ENCODE data around the gene DEPDC1B. TPM values are rescaled to one million over a fixed set of nuclear protein-coding genes. Genes with fewer than 3 reads are reported as not detected.
"Not testable (repeated sequence)": the region's sequence is repeated elsewhere in the genome, so short reads cannot be mapped to it uniquely, and the experiment has no call there.

DEPDC1B gene
- total RNA-seq: 1 to 10 TPM in 2 of 4 donors, under 1 TPM in 2; 0.31 to 3.8 (median 1.5) TPM

- no peak for TF ChIP-seq CTCF (IDR thresholded peaks at IDR 0.05)
- peak; percentile 61 for DNase-seq (ENCODE audit: low spot score)
- ATAC-seq (ENCODE audit: low FRiP score): peak; percentile 98
These were observed at the start of gene DEPDC1B for GRCh38 chr5:60699609-60700415. TSS of gene DEPDC1B (minus strand) at chr5:60700166. CDS start at chr5:60700093, 73 bp downstream.

- DNase-seq (ENCODE audit: low spot score): no peak
- no peak for TF ChIP-seq CTCF (IDR thresholded peaks at IDR 0.05)
- no peak for ATAC-seq (ENCODE audit: low FRiP score)
These were observed 44.7 kb upstream of the DEPDC1B start for GRCh38 chr5:60744682-60745081.

- DNase-seq (ENCODE audit: low spot score) (no peak), ATAC-seq (ENCODE audit: low FRiP score) (no peak)
- no peak for TF ChIP-seq CTCF (IDR thresholded peaks at IDR 0.05)
These were observed 43.7 kb upstream of the DEPDC1B start for GRCh38 chr5:60743511-60744314.

- ATAC-seq (ENCODE audit: low FRiP score) (no peak), DNase-seq (ENCODE audit: low spot score) (no peak)
- TF ChIP-seq CTCF (IDR thresholded peaks at IDR 0.05): no peak
These were observed 40.4 kb upstream of the DEPDC1B start for GRCh38 chr5:60740322-60740721.

- ATAC-seq (ENCODE audit: low FRiP score): no peak
These were observed 39.0 kb upstream of the DEPDC1B start for GRCh38 chr5:60738933-60739332.

GRCh38 chr5:60738461-60738860 lies 38.5 kb upstream of the DEPDC1B start:
- TF ChIP-seq CTCF (IDR thresholded peaks at IDR 0.05): no peak
- no peak for DNase-seq (ENCODE audit: low spot score)

More at GRCh38 chr5:60738933-60739332, 39.0 kb upstream of the DEPDC1B start:
- TF ChIP-seq CTCF (IDR thresholded peaks at IDR 0.05): no peak
- DNase-seq (ENCODE audit: low spot score): no peak

GRCh38 chr5:60730858-60731257 lies 30.9 kb upstream of the DEPDC1B start:
- DNase-seq (ENCODE audit: low spot score); ATAC-seq (ENCODE audit: low FRiP score): not testable (repeated sequence)

More at GRCh38 chr5:60738461-60738860, 38.5 kb upstream of the DEPDC1B start:
- no peak for ATAC-seq (ENCODE audit: low FRiP score)
